AG04449 (cell line): ENCODE measurements around the gene YY1.

Experiments used
- CTCF ChIA-PET: fragments of 350-600 bp; formaldehyde crosslinking; extraction: SDS; loops from one replicate; lab custom pipeline; 2021; ENCODE audit warnings: antibody characterized with exemption; lab: Yijun Ruan, JAX
- POLR2A ChIA-PET: fragments of 400-600, 350-600 bp; formaldehyde crosslinking; extraction: SDS; loops from one replicate; lab custom pipeline; 2020; ENCODE audit warnings: antibody characterized with exemption, inconsistent platforms; lab: Yijun Ruan, JAX
- DNase-seq: peaks from one replicate; pipeline ENCODE4 v3.0.0-alpha.2; 2010; ENCODE audit warnings: low read depth, low spot score
- H3K4me3 ChIP-seq: 2 replicates; pipeline ENCODE4 v1.5.1; 2011; ENCODE audit warnings: low read depth, mild to moderate bottlenecking, control low read depth, low read length
- CTCF ChIP-seq: IDR thresholded peaks from one replicate; pipeline ENCODE4 v1.5.1; 2011; ENCODE audit warnings: mild to moderate bottlenecking, moderate library complexity, low read length, control low read depth, inconsistent platforms; ENCODE audit not compliant: insufficient read depth; ENCODE audit errors: missing control alignments

YY1 gene

GRCh38 chr14:100212476-100213333 is 26.2 kb upstream of the YY1 start:
- POLR2A ChIA-PET, result no interaction called here
- no peak for DNase-seq
- H3K4me3 ChIP-seq, result no peak overlapping the region
- CTCF ChIA-PET, result interaction anchor here (1.0 kb wide), 1 partner anchor 34 kb away, joined by 3 read pairs; no protein-coding TSS in a partner anchor
- TF ChIP-seq CTCF, result no peak

GRCh38 chr14:100213587-100213955 is 25.4 kb upstream of the YY1 start:
- no peak for DNase-seq
- TF ChIP-seq CTCF, result no peak
- ChIA-PET CTCF (no interaction called here), POLR2A (no interaction called here)
- peak overlapping the region; percentile 75 for H3K4me3 ChIP-seq

- ChIA-PET CTCF (interaction anchor here (1.0 to 2.7 kb wide), 5 partner anchors 9 to 32 kb away, joined by 3 to 10 read pairs (median 5); no protein-coding TSS in a partner anchor), POLR2A (interaction anchor here (1.1 kb wide), 1 partner anchor 10 kb away, joined by 3 read pairs; no protein-coding TSS in a partner anchor)
- DNase-seq, result no peak
- peak overlapping the region; percentile 75 for H3K4me3 ChIP-seq
- TF ChIP-seq CTCF, result no peak
These were observed 24.8 kb upstream of the YY1 start for GRCh38 chr14:100213956-100214769.

GRCh38 chr14:100214770-100215083 is 24.2 kb upstream of the YY1 start:
- peak overlapping the region; percentile 75 for H3K4me3 ChIP-seq
- no peak for DNase-seq
- POLR2A ChIA-PET, result interaction anchor here (1.1 kb wide), 1 partner anchor 10 kb away, joined by 3 read pairs; no protein-coding TSS in a partner anchor
- CTCF ChIA-PET, result interaction anchor here (1.0 to 2.7 kb wide), 7 partner anchors 10 to 267 kb away, joined by 3 to 10 read pairs (median 4); no protein-coding TSS in a partner anchor
- no peak for TF ChIP-seq CTCF

GRCh38 chr14:100215330-100215885 is 23.5 kb upstream of the YY1 start:
- ChIA-PET POLR2A (interaction anchor here (1.1 kb wide), 1 partner anchor 11 kb away, joined by 3 read pairs; no protein-coding TSS in a partner anchor), CTCF (interaction anchor here (1.0 to 2.7 kb wide), 7 partner anchors 9 to 268 kb away, joined by 3 to 10 read pairs (median 4); no protein-coding TSS in a partner anchor)
- no peak for TF ChIP-seq CTCF
- no peak overlapping the region for H3K4me3 ChIP-seq
- no peak for DNase-seq
